H1 (cell line): Measurements from ENCODE around the gene TUBA4B. TPM values are rescaled to one million over a fixed set of nuclear protein-coding genes. Genes with fewer than 3 reads are reported as not detected.

Experiments used
- CTCF ChIA-PET: fragments of 300-600 bp; sonication (Branson Sonifier 250); formaldehyde crosslinking; loops from one replicate; lab custom pipeline; 2021; ENCODE audit not compliant: partially characterized antibody; lab: Charles Lee
- POLR2A ChIA-PET: fragments of 300-600 bp; sonication (Branson Sonifier 250); formaldehyde crosslinking; loops from one replicate; lab custom pipeline; 2021; ENCODE audit warnings: inconsistent platforms; ENCODE audit not compliant: partially characterized antibody; lab: Charles Lee
- DNase-seq, 2 experiments: peaks; one replicate each; pipeline versions ENCODE4 v3.0.0 to v3.0.0-alpha.2; 2010 to 2022; ENCODE audit warnings: low spot score in 2 of 2, low read depth in 1 of 2, mixed read lengths in 1 of 2
- FAIRE-seq: peaks from 2 replicates; lab custom pipeline; 2011; peaks lifted over from hg19 to GRCh38; lab: Jason Lieb, UNC
- H2AFZ ChIP-seq: 2 replicates; pipeline ENCODE4 v1.8.1; 2012; ENCODE audit warnings: low read length, inconsistent platforms
- H2AK5ac ChIP-seq: 2 replicates; pipeline ENCODE4 v1.6.1; 2013; ENCODE audit warnings: low read depth, low read length
- H2BK120ac ChIP-seq: replicated peaks from 2 replicates; pipeline ENCODE3; 2013; ENCODE audit warnings: low read depth, low read length, inconsistent platforms
- H2BK12ac ChIP-seq: 2 replicates; pipeline ENCODE4 v1.6.1; 2013; ENCODE audit warnings: low read depth, low read length
- H2BK15ac ChIP-seq: 2 replicates; pipeline ENCODE4 v1.6.1; 2013; ENCODE audit warnings: low read length
- H2BK20ac ChIP-seq: 2 replicates; pipeline ENCODE4 v1.6.1; 2013; ENCODE audit warnings: low read length
- H2BK5ac ChIP-seq: 2 replicates; pipeline ENCODE4 v1.6.1; 2013; ENCODE audit warnings: low read depth, low read length
- H3K14ac ChIP-seq: 2 replicates; pipeline ENCODE4 v1.6.1; 2013; ENCODE audit warnings: inconsistent platforms; ENCODE audit not compliant: insufficient read length
- H3K18ac ChIP-seq: 2 replicates; pipeline ENCODE4 v1.6.1; 2013; ENCODE audit warnings: low read length; ENCODE audit errors: extremely low read depth
- H3K23ac ChIP-seq: 2 replicates; pipeline ENCODE4 v1.6.1; 2013; ENCODE audit warnings: inconsistent platforms; ENCODE audit not compliant: insufficient read length
- H3K23me2 ChIP-seq: 2 replicates; pipeline ENCODE4 v1.6.1; 2013; ENCODE audit warnings: low read depth, low read length
- H3K27ac ChIP-seq: 2 replicates; pipeline ENCODE4 v1.6.1; 2011; ENCODE audit warnings: low read depth, low read length, inconsistent platforms
- H3K27me3 ChIP-seq, 4 experiments: replicated peaks in 1 of 4; 1 replicate in 1 of 4; 2 replicates in 3 of 4; pipeline versions ENCODE4 v1.6.1 to v1.8.1; 2011 to 2013; ENCODE audit warnings: low read length in 3 of 4, mild to moderate bottlenecking in 3 of 4, inconsistent platforms in 2 of 4, mixed read lengths in 2 of 4, moderate library complexity in 1 of 4; ENCODE audit not compliant: control insufficient read depth in 3 of 4, insufficient read depth in 3 of 4; ENCODE audit errors: extremely low read depth in 1 of 4
- H3K36me3 ChIP-seq, 4 experiments: 2 replicates each; pipeline versions ENCODE4 v1.6.1 to v1.8.1; 2011 to 2013; ENCODE audit warnings: mild to moderate bottlenecking in 4 of 4, low read length in 3 of 4, moderate library complexity in 2 of 4, control low read depth in 1 of 4, inconsistent platforms in 1 of 4; ENCODE audit not compliant: insufficient read depth in 4 of 4, control insufficient read depth in 2 of 4
- H3K4ac ChIP-seq: replicated peaks from 2 replicates; pipeline ENCODE3; 2013; ENCODE audit warnings: low read length, low read depth, mixed read lengths, inconsistent platforms; ENCODE audit not compliant: insufficient read length
- H3K4me1 ChIP-seq, 4 experiments: replicated peaks in 1 of 4; 1 replicate in 1 of 4; 2 replicates in 3 of 4; pipeline versions ENCODE4 v1.6.1 to v1.8.1; 2011 to 2013; ENCODE audit warnings: low read length in 3 of 4, inconsistent platforms in 2 of 4, mixed read lengths in 1 of 4; ENCODE audit not compliant: insufficient read depth in 4 of 4, control insufficient read depth in 3 of 4
- H3K4me2 ChIP-seq, 2 experiments: 2 replicates each; pipeline versions ENCODE4 v1.6.1 to v1.8.1; 2011 to 2013; ENCODE audit warnings: low read depth in 2 of 2, low read length in 2 of 2, control low read depth in 1 of 2, inconsistent platforms in 1 of 2, mild to moderate bottlenecking in 1 of 2; ENCODE audit not compliant: insufficient read depth in 1 of 2
- H3K4me3 ChIP-seq, 4 experiments: fragments of 200-600, 300-600 bp in 1 of 4; sonication (generic), shearing (Covaris generic), sonication (Bioruptor Twin) in 1 of 4; 2 replicates each; pipeline versions ENCODE4 v1.5.1 to v1.8.1; 2011 to 2016; ENCODE audit warnings: low read length in 4 of 4, low read depth in 3 of 4, control low read depth in 2 of 4, inconsistent platforms in 2 of 4, mild to moderate bottlenecking in 2 of 4, mixed read lengths in 1 of 4, moderate library complexity in 1 of 4; ENCODE audit not compliant: insufficient read depth in 2 of 4; ENCODE audit errors: extremely low read depth in 1 of 4
- H3K56ac ChIP-seq: replicated peaks from 2 replicates; pipeline ENCODE3; 2013; ENCODE audit warnings: low read depth, mild to moderate bottlenecking, mixed read lengths, low read length, inconsistent platforms; ENCODE audit not compliant: insufficient read length
- H3K79me1 ChIP-seq: 2 replicates; pipeline ENCODE4 v1.6.1; 2013; ENCODE audit warnings: low read depth, low read length, control low read depth
- H3K79me2 ChIP-seq, 2 experiments: 2 replicates each; pipeline versions ENCODE4 v1.6.1 to v1.8.1; 2012 to 2013; ENCODE audit warnings: low read length in 2 of 2, mild to moderate bottlenecking in 2 of 2, inconsistent platforms in 1 of 2; ENCODE audit not compliant: insufficient read depth in 2 of 2, control insufficient read depth in 1 of 2
- H3K9ac ChIP-seq, 4 experiments: replicated peaks in 1 of 4; 1 replicate in 1 of 4; 2 replicates in 3 of 4; pipeline versions ENCODE4 v1.6.1 to v1.8.1; 2011 to 2013; ENCODE audit warnings: low read depth in 3 of 4, low read length in 3 of 4, control low read depth in 2 of 4, mild to moderate bottlenecking in 2 of 4, moderate library complexity in 2 of 4, inconsistent platforms in 1 of 4; ENCODE audit errors: extremely low read depth in 1 of 4
- H3K9me3 ChIP-seq, 2 experiments: 2 replicates each; pipeline versions ENCODE4 v1.6.1 to v1.8.1; 2012 to 2013; ENCODE audit warnings: mild to moderate bottlenecking in 2 of 2, moderate library complexity in 2 of 2, control low read depth in 1 of 2, inconsistent platforms in 1 of 2, low read depth in 1 of 2, low read length in 1 of 2, mixed read lengths in 1 of 2; ENCODE audit not compliant: insufficient read depth in 2 of 2
- H4K20me1 ChIP-seq, 2 experiments: replicated peaks in 1 of 2; 2 replicates each; pipeline versions ENCODE3 to v1.8.1; 2011 to 2013; ENCODE audit warnings: inconsistent platforms in 2 of 2, low read length in 2 of 2, mild to moderate bottlenecking in 1 of 2; ENCODE audit not compliant: insufficient read depth in 2 of 2, control insufficient read depth in 1 of 2
- H4K5ac ChIP-seq: 2 replicates; pipeline ENCODE4 v1.6.1; 2013; ENCODE audit warnings: low read length, low read depth, mixed read lengths, inconsistent platforms; ENCODE audit not compliant: insufficient read length
- H4K8ac ChIP-seq: 2 replicates; pipeline ENCODE4 v1.8.0; 2013; ENCODE audit warnings: mild to moderate bottlenecking, moderate library complexity, low read length, inconsistent platforms; ENCODE audit not compliant: insufficient read depth; ENCODE audit errors: extremely low read depth
- H4K91ac ChIP-seq: replicated peaks from 2 replicates; pipeline ENCODE3; 2013; ENCODE audit warnings: low read length, mixed read lengths, inconsistent platforms; ENCODE audit not compliant: insufficient read length
- CEBPB ChIP-seq: IDR thresholded peaks from 2 replicates; pipeline ENCODE4 v1.6.1; 2012; ENCODE audit warnings: low read depth, low read length
- CHD2 ChIP-seq: IDR thresholded peaks from 2 replicates; pipeline ENCODE4 v1.6.1; 2012; ENCODE audit warnings: low read length, improper control_type of control experiment
- HDAC6 ChIP-seq: IDR thresholded peaks from one replicate; pipeline ENCODE4 v1.7.1; 2012; ENCODE audit warnings: low read depth, mild to moderate bottlenecking, inconsistent platforms, low read length, moderate library complexity
- JUND ChIP-seq: IDR thresholded peaks from 2 replicates; pipeline ENCODE4 v1.6.1; 2011; ENCODE audit warnings: mild to moderate bottlenecking, improper control_type of control experiment, low read length
- RAD21 ChIP-seq, 2 experiments: IDR thresholded peaks in 1 of 2; conservative IDR thresholded peaks in 1 of 2; 2 replicates each; pipeline ENCODE4 v1.6.1; 2011; ENCODE audit warnings: low read depth in 2 of 2, low read length in 2 of 2, improper control_type of control experiment in 1 of 2, inconsistent platforms in 1 of 2, mild to moderate bottlenecking in 1 of 2, moderate library complexity in 1 of 2
- RBBP5 ChIP-seq: IDR thresholded peaks from 2 replicates; pipeline ENCODE4 v1.7.1; 2012; ENCODE audit warnings: low read depth, mild to moderate bottlenecking, inconsistent platforms, low read length, moderate library complexity, borderline replicate concordance
- ZNF274 ChIP-seq: IDR thresholded peaks from 2 replicates; pipeline ENCODE4 v1.7.0; 2012; ENCODE audit warnings: low read length, borderline replicate concordance; ENCODE audit errors: extremely low read depth
- WGBS, 2 experiments: shearing (Covaris generic) in 1 of 2; methylation state at CpG; one replicate each; pipeline versions ENCODE4 v1.1.6 to v1.1.7; 2013 to 2015; ENCODE audit warnings: low lambda C conversion rate in 2 of 2, mixed read lengths in 2 of 2, inconsistent platforms in 1 of 2, low coverage in 1 of 2, missing lambda C conversion rate in 1 of 2; ENCODE audit not compliant: insufficient replicate concordance in 2 of 2, insufficient coverage in 1 of 2, insufficient read length in 1 of 2; ENCODE audit errors: extremely low coverage in 1 of 2, missing lambda C conversion rate in 1 of 2; 5-methylcytosine and 5-hydroxymethylcytosine counted together
- polyA plus RNA-seq, 7 experiments: library from polyadenylated mRNA; depleted of rRNA in 3 of 7; stranded (reverse) in 5 of 7; unstranded in 2 of 7; fragments of >200 nt in 5 of 7; fragments of 200-250 nt in 2 of 7; gene quantifications; 1 replicate in 5 of 7; 2 replicates in 1 of 7; 4 replicates in 1 of 7; pipeline versions ENCODE4 v1.2.1 to v1.2.3, GENCODE V29; 2011 to 2013; ENCODE audit warnings: missing spikeins in 2 of 7, mixed read lengths in 2 of 7
- total RNA-seq: library from RNA; stranded (reverse); fragmentation: NEBNext Ultra II Directional; extraction: Animal tissue kit (Norgen Biotek cat#: 25700); gene quantifications from 2 replicates; pipeline ENCODE4 v1.2.1, GENCODE V29; 2021
- TF ChIP-seq, protein P1 (sequence below), 3 experiments: IDR thresholded peaks; 1 replicate in 2 of 3; 2 replicates in 1 of 3; pipeline versions ENCODE4 v1.5.1 to v1.6.1; 2011; ENCODE audit warnings: low read length in 3 of 3, mild to moderate bottlenecking in 3 of 3, inconsistent platforms in 2 of 3, low read depth in 1 of 3, moderate library complexity in 1 of 3; ENCODE audit not compliant: insufficient read depth in 1 of 3; ENCODE audit errors: control extremely low read depth in 1 of 3

The TUBA4B gene
- total and polyA plus RNA-seq, 2 of the 8 experiments (the other 6 are each of a cell fraction or from before 2014, with no cell fraction given), result 0.08 to 0.24 TPM

DNA sequence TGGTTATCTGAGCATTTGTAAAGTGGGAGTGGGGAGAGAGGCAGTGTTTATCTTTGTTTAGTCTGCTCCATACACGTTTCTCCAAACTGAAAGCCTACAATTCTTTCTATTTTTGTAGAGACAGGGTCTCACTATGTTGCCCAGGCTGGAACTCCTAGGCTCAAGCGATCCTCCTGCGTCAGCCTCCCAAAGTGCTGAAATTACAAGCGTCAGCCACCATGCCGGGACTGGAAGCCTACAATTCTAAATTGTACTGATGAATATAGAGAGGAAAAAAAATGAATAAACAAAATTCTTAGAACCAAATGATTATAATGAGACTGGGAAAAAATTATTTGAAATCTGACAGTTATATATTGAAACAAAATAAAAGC, 47.9 kb upstream of the TUBA4B start:
- Histone ChIP-seq H4K20me1 (peaks cover 0 to 2% of the 10 kb centered on the region in 2 experiments), H2BK15ac (no peak overlapping the region), H2BK20ac (no peak overlapping the region), H4K91ac (no peak overlapping the region), H2AK5ac (no peak overlapping the region), H3K9ac (no peak overlapping the region), H3K9me3 (no peaks in the 10 kb centered on the region; a peak in 1 of 4 replicates), H2BK5ac (no peak overlapping the region), H3K23me2 (peaks cover 10% of the 10 kb centered on the region), H3K27ac (no peak overlapping the region), H3K18ac (no peak overlapping the region), H3K4me3 (no peak overlapping the region), H3K79me1 (no peaks in the 10 kb centered on the region), H2AFZ (no peak overlapping the region), H3K4me1 (peaks cover 0 to 6% (median 3%) of the 10 kb centered on the region in 4 experiments; a peak in 5 of 7 replicates), H3K27me3 (no peaks in the 10 kb centered on the region), H2BK120ac (no peak overlapping the region), H3K14ac (no peak overlapping the region), H3K56ac (no peak overlapping the region), H3K36me3 (peaks cover 0 to 10% (median 0%) of the 10 kb centered on the region in 4 experiments; a peak in 3 of 8 replicates), H4K5ac (no peak overlapping the region), H3K4me2 (no peak overlapping the region; a peak in 1 of 4 replicates), H2BK12ac (no peak overlapping the region), H3K4ac (no peak overlapping the region), H3K23ac (no peak overlapping the region), H4K8ac (no peak overlapping the region), H3K79me2 (no peaks in the 10 kb centered on the region)
- DNase-seq (no peak), FAIRE-seq (no peak)
- WGBS, 2 experiments, result 83% methylated on average over 5 of the region's 5 CpGs; no CpG with 5 or more reads in 1 of the 2 experiments
- POLR2A ChIA-PET, result interaction anchor here (2.0 to 6.1 kb wide), 3 partner anchors 9 to 34 kb away, joined by 7 to 101 read pairs (median 7); partner anchors contain the start of gene ABCB6
- CTCF ChIA-PET, result interaction anchor here (0.6 to 2.0 kb wide), 6 partner anchors 14 to 307 kb away, joined by 3 to 6 read pairs (median 4); partner anchors contain the start of gene CNPPD1
- no peak for TF ChIP-seq RAD21 (IDR thresholded peaks at IDR 0.05 in 1 of 2, conservative IDR thresholded peaks at IDR 0.05 in 1 of 2; ENCODE audit: low read depth in 2 of 2, low read length in 2 of 2)
- TF ChIP-seq, protein P1, sequence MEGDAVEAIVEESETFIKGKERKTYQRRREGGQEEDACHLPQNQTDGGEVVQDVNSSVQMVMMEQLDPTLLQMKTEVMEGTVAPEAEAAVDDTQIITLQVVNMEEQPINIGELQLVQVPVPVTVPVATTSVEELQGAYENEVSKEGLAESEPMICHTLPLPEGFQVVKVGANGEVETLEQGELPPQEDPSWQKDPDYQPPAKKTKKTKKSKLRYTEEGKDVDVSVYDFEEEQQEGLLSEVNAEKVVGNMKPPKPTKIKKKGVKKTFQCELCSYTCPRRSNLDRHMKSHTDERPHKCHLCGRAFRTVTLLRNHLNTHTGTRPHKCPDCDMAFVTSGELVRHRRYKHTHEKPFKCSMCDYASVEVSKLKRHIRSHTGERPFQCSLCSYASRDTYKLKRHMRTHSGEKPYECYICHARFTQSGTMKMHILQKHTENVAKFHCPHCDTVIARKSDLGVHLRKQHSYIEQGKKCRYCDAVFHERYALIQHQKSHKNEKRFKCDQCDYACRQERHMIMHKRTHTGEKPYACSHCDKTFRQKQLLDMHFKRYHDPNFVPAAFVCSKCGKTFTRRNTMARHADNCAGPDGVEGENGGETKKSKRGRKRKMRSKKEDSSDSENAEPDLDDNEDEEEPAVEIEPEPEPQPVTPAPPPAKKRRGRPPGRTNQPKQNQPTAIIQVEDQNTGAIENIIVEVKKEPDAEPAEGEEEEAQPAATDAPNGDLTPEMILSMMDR (IDR thresholded peaks at IDR 0.05; ENCODE audit: control extremely low read depth in 1 of 3, insufficient read depth in 1 of 3, low read depth in 1 of 3, low read length in 3 of 3), result no peak
- TF ChIP-seq CEBPB, result no peak
- TF ChIP-seq RBBP5, result no peak
- no peak for TF ChIP-seq JUND
- no peak for TF ChIP-seq CHD2
- TF ChIP-seq ZNF274, result no peak
- no peak for TF ChIP-seq HDAC6
